CD4-positive, alpha-beta T cell treated with Interleukin-6 at 100 ng/mL for 8 hours (primary cell): ENCODE measurements around the gene SPAG4.
A peak's percentile ranks its signal among the peaks of the same experiment; 100 is the strongest.

Experiments used
- DNase-seq: peaks from one replicate; pipeline ENCODE4 v3.0.0-alpha.2; 2020; ENCODE audit warnings: mixed read lengths, low spot score

Gene SPAG4

DNA sequence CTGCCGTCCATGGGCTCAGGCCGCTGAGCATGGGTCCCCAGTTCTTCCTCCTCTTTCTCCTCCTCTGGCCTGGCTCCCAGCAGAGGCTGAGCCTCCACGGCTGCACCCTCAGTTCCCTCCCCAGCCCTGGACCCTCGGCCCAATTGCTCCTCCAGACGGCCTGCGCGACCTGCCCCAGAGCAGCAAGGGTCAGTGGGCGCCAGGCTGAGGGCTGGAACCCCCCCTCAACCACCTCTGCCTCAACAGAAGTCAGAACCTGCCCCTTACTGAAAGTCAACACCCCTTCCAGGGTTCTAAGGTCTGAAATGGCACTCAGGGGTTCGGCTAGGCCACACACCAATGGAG, 15.9 kb upstream of the SPAG4 start:
- no peak for DNase-seq

DNA sequence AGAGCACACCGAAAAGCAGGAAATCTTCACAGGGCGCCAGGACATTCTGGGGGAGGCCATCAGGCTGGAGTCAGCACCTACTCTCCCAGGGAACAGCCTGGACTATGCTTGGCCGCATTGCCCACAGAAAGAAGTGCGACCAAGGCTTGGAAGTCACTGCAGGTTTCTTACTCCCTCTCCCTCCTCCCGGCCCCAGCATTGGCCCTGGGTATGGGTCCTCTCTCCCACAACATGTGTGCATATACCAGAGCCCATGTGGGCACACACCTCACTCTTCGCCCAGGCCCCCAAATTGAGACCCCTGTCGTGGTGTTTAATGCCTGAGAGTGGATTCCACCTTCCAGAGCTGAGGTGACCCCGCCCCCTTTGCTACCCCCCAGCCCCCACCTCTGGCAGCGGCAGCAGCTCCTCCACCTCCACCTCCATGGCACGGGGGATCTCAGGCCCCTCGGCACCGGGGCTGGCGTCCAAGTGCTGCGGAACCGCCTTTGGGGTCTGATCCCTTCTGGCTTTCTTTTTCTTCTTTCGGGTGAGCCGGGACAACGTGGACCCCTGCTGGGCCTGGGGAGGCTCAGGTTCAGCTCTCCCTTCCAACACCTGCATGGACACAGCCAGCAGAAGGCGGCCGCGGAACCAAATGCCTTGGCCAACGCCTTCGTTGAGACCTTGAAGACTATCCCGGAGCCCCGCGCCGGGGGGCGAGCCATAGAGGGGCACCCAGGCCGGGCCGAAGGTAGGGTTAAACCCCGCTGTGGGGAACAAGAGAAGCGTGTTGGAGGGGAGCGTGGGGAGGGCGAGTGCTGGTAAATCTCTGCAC, 15.2 kb upstream of the SPAG4 start:
- no peak for DNase-seq

DNA sequence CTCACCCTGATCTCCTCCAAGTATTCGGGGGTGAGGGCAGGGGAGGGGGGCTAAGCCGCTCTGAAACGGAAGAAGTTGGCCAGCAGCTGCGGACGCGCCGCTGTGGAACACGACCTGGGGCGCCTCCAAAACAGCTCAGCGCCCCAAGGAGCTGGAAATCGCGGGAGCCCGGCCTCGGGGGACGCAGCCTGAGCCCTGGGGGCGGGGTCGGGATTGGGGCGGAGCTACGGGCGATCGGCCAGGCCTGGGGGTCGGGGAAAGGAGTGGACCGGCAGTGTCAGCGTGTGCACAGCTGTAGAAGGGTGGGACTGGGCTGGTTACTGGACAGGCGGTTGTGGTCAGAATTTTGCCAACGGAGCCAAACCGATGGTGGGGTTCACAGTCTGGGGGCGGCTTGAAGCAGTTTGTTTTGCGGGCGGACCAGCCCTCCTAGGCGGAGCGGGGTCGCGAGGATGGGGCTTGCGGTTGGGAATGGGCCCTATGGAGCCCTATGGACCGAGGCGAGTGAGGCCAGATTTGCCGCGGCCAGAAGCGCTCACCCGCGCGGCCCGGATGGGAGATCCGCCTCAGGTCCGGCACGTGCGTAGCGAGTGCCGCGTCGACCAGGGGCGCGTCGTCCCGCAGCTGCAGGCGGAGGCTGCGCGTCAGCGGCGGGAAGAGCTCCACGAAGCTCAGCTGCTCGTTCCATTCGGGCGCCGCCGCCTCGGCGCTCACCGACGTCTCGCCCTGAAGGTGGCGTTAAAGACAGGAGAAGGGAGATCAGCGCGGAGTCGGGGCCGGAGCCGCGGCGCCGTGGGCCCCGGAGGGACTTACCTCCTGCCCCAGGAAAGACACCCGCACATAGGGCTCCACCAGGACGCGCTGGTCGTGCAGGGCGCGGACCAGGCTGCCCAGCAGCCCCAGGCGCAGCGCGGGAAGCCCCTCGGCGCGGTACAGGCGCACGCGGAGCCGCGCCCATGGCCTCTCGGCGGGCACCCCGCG, 14.3 kb upstream of the SPAG4 start:
- peak; percentile 75 for DNase-seq

DNA sequence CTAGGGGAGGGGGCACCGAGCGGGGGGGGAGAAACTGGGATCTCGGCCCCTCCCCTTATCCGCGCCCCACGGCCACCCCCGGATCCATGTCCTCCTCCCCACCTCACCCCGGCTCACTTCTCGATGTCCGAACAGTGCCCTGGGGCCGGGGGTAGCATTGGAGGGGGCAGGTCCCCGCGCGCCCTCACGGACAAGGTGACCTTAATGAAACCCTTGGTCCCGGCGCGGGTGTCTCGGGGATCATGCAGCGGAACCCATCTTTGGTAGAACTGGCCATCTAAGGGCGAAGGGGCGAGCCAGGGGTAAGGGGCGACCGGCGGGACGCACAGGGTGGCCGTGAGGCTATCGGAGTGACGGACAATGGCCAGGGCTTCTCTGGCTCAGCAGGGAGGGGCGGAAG, 13.6 kb upstream of the SPAG4 start:
- DNase-seq, result no peak

DNA sequence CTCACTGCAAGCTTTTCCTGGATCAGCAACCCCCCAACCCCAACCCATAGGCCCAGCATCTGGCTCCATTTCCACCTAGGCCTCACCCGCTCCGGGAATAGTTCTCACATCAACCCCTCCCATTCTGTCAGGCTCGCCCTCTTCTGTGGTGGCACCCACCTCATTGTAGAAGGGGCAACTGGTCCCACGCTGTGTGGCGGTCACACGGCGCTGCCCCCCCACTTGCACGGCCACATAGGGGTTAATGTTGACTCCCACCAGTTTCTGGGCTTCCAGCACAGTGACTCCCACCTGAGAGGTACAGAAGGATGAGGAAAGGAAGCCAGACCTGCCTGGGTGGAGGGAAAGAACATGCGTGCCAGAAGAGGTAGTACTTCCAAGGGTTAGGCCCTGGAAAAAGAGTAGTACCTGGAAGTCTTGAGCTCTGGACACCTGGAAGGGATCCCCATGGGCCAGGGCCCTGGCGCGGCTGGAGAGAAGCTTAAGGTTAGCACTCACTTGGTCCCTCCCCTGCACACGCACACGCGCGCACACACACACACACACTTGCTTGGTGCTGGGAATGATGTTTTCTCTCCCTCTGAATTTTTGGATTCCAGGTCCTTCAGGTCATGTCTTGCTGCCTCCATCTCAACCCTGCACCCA, 12.7 kb upstream of the SPAG4 start:
- no peak for DNase-seq

DNA sequence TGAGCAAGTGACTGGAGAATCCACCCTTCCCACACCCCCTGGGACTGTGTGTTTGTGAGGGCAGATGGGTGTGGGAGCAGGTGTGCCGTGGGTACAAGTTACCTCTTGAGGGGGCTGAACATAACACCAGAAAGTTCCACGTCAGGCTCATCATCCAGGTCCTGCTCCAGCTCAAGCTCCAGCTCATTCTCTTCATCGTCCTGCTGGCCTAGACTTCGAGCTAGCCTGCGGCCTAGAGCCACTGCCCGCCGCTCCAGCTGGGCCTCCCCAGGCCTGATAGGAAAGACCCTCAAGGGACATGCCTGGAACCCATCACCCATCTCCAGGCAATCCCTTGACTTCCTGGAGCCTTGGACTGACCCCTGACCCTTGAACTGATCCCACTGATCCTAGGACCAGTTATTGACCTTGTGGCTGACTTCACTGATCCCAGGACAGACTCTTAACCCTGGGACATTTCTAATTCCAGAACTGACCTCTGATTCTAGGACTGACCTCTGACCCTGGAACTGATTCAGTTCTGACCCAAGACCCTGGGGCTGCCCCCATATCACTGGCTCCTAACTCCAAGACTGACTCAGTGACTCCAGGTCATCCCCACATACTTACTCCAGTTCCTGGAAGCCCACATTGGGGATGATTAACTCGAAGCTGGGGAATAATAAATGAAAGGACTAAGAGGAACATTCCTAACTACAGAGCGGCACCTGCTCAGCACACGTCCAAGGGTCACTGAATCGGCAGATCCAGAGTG, 11.8 kb upstream of the SPAG4 start:
- no peak for DNase-seq

DNA sequence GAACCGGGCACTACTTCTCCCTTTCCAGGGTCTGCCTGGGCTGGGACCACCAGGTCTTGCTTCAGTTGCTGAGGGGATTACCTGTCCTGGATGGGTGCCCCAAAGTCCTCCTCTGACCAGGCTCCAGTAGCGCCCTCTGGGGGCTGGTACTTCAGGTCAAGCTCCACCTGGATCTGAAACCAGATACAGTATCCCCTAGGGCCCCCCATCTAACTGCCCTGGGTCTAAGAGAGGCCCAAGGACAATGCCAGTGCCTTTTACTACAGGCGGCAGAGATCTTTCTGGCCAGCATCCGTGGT, 11.2 kb upstream of the SPAG4 start:
- DNase-seq, result no peak

DNA sequence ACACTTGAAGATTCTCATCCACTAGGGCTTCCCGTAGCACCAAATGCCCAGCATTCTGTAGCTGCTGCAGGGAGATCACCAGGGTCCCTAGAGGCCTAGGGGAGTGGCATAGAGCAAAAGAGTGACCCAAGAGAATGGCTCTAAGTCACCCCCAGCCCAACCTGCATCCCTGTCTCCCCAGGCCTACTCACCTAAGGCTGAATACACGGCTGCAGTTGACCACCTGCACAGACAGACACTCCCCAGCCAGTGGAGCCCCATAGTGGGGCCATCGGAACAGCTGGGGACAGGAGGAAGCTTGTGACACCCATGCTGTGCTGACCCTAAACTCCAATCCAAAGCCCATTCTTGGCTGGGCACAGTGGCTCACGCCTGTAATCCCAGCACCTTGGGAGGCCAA, 9.5 kb upstream of the SPAG4 start:
- no peak for DNase-seq

DNA sequence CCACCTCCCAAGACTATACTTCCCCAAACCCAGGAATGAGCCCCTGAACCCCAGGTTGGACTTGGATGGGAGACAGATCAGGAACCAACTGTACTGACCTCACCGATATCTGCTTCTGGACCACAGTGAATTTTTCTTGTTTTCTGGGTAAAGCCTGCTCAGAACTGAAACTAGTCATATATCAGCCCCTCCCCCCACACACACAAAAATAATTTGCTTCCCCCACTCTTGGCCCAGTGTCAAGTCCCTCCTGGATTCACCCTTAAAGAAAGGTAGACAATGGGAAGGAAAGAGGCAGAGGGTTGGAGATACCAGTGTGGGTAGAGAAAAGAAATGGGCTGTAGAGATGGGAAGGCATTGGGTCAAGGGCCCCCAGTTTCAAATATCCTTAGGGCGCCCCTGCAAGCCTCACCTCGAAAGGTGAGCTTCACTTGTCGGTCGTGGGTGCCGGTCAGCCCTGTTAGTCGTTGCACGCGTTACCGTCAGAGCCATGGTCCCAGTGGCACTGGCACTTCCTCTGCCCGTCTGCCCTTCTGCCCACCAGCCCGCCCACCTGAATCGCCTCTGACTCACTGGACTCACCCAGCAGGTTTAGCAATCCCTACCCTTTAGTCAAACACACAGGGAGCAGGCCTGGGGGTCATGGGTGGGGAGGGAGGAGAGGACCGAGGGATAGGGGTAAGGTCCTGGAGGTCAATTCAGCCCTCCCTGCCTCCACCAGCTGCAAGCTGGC, 8.5 kb upstream of the SPAG4 start:
- no peak for DNase-seq

DNA sequence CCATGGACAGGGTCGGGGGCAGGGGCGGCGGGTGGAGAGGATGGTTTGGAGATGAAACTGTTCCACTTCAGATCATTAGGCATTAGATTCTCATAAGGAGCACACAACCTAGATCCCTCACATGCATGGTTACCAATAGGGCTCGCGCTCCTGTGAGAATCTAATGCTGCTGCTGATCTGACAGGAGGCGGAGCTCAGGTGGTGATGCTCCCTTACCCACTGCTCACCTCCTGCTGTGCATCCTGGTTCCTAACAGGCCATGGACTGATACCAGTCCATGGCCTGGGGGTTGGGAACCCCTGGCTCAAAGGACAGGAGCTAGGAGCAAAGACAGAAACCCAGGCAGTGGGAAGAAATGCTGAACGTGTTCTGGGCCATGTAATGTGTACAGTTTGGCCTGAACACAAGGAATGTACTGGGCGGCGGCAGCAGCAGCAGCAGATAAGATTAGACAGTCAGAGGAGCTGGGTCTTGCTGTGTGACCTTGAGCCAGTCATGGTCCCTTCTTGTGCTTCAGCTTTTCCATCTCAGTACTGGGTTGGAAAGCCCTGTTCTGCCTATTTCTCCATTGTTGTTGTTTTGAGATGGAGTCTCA, 4.7 kb upstream of the SPAG4 start:
- DNase-seq, result no peak

DNA sequence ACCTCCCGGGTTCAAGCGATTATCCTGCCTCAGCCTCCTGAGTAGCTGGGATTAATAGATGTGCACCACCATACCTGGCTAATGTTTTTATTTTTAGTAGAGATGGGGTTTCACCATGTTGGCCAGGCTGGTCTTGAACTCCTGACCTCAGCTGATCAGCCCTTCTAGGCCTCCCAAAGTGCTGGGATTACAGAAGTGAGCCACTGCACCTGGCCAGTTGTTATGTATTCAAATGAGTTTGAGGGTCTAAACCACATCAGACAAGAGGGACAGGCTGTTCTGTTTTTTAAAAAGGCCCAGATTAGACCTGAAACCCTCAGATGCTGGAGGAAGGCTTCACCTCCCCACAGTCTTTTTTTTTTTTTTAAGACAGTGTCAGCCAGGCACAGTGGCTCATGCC, 4.1 kb upstream of the SPAG4 start:
- DNase-seq, result no peak

DNA sequence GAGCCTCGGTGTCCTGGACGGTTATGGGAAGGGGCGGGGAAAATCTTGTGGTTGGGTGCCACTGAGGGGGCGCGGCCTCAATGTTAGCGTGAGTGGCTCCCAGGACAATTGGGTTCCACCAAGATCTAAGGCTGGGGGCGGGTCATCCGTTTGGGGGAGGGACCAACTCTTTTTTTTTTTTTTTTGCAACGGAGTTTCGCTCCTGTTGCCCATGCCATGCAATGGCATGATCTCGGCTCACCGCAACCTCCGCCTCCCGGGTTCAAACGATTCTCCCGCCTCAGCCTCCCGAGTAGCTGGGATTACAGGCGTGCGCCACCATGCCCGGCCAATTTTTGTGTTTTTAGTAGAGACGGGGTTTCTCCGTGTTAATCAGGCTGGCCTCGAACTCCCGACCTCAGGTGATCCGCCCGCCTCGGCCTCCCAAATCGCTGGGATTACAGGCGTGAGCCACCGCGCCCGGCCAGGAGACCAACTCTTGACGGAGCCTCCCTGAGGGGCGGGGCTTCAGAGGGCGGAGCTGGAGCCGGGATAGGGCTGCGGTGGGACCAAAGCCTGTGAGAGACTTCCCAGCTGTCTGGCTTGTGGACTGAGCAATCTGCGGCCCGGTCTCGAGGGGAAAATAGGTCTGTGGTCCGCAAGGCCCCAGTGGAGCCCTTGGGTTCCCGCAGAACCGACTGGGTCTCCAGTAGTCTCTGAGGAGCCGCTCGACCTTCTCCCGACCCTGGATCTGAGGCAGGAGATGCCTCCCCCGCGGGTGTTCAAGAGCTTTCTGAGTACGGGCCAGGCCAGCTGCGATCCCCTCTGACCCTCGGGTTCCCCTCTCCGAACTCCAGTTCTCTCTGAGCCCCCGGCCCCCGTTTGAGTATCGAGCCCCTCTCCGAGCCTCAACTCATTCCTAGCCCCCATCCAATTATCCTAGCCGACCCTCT, 1.1 kb downstream of the SPAG4 start:
- peak; percentile 25 for DNase-seq

DNA sequence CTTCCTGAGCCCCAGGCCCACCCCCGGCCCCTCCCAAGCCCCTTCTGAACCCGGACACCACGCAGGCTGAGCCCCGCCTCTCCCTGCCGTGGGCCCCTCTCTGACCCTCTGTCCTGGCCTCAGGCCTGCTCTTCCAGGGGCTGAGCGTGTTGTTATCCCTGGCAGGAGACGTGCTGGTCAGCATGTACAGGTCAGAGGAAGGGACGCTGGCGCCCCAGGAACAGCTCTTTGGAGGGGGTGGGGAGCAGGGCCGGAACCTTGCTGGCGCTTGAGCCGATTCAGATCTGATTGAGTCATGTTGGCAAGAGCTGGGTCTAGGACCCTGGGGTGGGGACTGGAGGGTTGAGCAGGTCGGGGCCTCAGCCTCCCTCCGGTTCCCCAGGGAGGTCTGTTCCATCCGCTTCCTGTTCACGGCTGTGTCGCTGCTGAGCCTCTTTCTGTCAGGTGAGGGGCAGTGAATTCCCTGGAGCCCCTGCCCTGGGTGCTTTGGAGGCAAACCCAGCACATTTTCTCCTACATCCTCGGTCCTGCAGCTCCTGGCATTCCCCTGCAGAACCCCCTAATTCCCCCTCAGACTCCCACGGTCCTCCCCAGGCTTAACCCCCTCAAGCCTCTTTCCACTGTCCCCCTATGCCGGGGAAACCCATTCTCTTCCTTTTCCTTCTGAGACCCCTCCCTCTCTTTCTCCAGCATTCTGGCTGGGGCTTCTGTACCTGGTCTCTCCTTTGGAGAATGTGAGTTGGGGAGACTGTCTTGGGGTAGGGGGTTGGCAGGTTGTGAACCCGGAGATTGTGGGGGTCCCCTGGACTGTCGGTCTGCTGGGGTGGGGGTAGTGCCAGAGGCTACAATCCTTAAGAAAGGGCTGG, 2.0 kb downstream of the SPAG4 start:
- peak; percentile 30 for DNase-seq

DNA sequence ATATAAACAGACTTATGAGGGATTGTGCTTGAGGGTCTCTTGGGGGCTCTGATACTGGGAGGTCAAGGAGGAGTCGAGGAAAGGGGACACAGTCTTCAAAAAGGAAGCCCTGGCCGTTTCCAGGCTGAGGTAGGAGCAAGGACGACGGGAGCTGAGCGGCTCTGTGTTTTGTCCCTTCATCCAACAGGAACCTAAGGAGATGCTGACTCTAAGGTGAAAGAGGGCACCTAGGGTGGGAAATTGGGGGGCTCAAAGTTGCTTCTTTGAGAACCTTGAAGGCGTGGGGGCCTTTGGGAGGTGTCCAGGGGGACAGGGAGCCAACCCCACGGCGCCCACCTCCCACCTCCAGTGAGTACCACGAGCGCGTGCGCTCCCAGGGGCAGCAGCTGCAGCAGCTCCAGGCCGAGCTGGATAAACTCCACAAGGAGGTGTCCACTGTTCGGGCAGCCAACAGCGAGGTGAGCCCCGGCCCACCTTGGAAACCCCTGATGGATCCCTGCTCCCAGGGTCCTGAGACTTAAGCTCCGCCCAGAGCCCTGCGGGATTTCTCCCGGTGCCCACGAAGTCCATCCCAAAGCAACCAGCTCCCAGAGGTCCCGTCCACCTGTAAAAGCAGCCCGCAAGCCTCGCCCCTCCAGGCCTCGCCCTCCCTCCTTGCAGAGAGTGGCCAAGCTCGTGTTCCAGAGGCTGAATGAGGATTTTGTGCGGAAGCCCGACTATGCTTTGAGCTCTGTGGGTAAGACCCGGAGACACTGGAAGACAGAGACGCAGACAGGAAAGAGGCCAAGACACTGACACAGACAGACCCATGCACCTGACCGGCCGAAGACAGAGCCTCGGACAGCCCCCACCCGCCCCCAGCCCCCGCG, 2.9 kb downstream of the SPAG4 start:
- no peak for DNase-seq

DNA sequence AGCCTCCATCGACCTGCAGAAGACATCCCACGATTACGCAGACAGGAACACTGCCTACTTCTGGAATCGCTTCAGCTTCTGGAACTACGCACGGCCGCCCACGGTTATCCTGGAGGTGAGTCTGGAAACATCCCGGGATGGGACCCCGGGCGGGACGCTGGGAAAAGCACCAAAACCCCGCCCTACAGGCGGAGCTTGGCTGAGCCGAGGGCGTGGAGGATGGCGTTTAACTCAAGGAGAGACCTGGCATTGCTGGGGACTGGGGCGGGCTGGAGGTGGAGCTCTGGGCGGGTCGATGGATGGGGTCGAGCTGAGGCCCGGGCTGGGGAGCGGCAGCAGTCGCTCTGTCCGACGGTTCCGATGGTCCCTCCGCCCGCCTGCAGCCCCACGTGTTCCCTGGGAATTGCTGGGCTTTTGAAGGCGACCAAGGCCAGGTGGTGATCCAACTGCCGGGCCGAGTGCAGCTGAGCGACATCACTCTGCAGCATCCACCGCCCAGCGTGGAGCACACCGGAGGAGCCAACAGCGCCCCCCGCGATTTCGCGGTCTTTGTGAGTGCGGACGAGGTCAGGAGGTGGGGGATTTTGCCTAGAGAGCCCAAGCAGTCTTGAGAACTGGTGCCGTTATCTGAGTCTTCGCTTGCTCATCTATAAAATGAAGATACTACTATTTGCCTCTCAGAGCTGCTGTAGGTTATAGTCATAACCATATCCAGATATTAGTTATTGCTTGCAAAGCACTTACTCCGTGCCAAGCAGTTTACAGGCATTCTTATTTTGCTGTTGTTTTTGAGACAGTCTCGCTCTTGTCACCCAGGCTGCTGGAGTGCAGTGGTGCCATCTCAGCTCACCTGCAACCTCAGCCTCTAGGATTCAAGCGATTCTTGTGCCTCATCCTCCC, 3.8 kb downstream of the SPAG4 start:
- DNase-seq, result peak; percentile 67

DNA sequence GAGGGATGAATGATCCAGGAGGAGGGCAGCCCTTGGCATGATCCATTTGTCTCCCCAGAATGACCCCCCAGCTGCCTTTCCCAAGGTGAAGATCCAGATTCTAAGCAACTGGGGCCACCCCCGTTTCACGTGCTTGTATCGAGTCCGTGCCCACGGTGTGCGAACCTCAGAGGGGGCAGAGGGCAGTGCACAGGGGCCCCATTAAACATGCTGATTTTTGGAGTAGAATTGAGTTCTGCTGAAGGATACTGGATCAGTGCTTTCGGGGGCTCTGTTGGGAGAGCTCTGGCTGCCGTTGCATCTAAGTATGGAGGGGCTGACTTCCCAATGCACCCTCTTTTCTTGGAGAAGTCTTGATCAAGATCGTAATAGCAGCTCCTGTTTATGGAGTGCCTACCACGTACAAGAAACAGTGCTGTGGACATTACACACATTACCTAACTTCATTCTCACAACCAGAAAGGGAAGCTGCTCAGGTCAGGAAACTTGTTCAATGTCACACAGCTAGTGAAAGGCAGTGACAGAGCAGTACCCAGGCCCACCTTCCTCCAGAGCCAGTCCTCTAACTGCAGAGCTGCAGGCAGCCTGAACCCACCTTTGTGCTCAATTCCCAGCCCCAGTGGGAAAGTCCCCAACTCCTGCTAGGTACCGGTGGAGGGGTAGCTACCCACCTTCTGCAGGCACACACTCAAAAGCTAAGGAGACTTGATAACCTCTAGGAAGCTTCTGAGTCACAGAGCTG, 5.4 kb downstream of the SPAG4 start:
- no peak for DNase-seq
